H7 (cell line): ENCODE measurements around the gene PSMD8. TPM values are rescaled to one million over a fixed set of nuclear protein-coding genes. Genes with fewer than 3 reads are reported as not detected.

Experiments
- DNase-seq: peaks from one replicate; pipeline ENCODE4 v3.0.0; 2012
- H3K27me3 ChIP-seq: 2 replicates; pipeline ENCODE4 v1.6.0; 2011; ENCODE audit warnings: mild to moderate bottlenecking, low read length; ENCODE audit not compliant: control insufficient read depth, insufficient read depth
- H3K36me3 ChIP-seq: replicated peaks from 2 replicates; pipeline ENCODE4 v1.5.1; 2011; ENCODE audit warnings: low read length; ENCODE audit not compliant: control insufficient read depth, insufficient read depth
- H3K4me3 ChIP-seq: 2 replicates; pipeline ENCODE4 v1.5.1; 2011; ENCODE audit warnings: low read depth, mild to moderate bottlenecking, control low read depth, low read length, moderate library complexity; ENCODE audit not compliant: insufficient read depth
- total RNA-seq: library from RNA; depleted of rRNA; stranded (reverse); fragments of >200 nt; shearing (Covaris generic); gene quantifications from 2 replicates; pipeline ENCODE4 v1.2.3, GENCODE V29; 2014

Gene PSMD8
- total RNA-seq, 1 experiment from 2014 or later = 270 TPM

DNA sequence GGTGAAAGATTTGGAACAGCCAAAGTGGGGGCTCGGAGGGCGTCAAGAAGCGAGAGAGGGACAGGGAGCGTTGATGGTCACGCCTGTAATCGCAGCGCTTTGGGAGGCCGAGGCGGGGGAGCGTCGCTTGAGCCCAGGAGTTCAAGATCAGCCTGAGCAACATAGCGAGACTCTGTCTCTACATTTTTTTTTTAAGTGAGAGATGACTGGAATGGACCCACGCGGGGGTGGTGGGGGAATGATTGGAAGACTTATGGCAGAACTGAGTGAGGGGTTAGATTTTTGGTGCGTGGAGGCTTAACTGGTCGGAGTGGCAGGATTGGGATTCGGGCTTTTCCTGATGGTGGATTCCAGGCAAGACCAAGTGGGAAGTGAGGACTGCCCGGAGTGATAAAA is 725 bp downstream of the PSMD8 start:
- H3K36me3 ChIP-seq = peaks cover 12% of the 10 kb centered on the region
- DNase-seq = no peak
- H3K27me3 ChIP-seq = no peaks in the 10 kb centered on the region; the same call in 1 of the 2 replicates

DNA sequence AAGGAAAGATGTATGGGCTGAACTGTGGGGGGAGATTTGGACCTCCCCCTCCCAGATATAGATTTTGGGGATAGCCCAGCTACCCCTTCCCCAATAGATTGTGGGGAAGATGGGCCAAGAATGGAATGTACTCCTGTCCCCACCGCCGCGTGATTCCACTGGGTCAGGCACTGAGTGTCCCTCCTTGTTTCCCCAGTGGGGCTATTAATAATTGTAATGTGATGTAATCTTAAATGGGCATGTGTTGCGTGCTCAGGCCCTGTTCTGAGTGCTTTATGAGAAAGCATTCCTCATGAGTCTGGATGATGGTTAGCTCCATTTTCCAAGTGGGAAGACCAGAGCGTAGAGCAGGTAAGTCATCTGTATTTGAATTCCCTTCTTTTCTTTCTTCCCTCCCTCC is 1.4 kb downstream of the PSMD8 start:
- DNase-seq = no peak
- H3K36me3 ChIP-seq = peaks cover 12% of the 10 kb centered on the region
- H3K27me3 ChIP-seq = no peaks in the 10 kb centered on the region
- H3K4me3 ChIP-seq = peak overlapping the region; percentile 93

More for the DNA sequence above, 725 bp downstream of the PSMD8 start:
- H3K4me3 ChIP-seq = peak overlapping the region; percentile 93

DNA sequence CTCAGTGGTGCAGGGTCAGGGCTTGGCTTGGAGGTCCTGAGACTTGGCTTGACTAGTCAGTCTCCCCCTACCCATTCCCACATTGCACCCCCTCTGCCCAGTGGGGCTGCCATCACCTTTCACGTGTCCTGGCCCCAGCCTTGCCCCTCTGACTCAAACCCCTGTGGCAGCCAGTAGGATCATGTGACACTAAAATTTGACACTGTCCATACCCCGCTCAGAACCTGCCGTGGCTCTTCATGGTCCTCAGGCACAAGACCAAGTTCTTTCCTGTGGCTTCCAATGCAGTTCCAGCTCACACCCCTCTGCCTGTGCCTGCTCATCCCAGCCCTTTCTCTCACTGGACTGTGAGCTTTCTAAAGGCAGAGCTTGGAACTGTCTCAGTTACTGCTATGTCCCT is 2.2 kb downstream of the PSMD8 start:
- Histone ChIP-seq H3K27me3 (no peaks in the 10 kb centered on the region), H3K36me3 (peaks cover 20% of the 10 kb centered on the region), H3K4me3 (no peak overlapping the region)
- DNase-seq = no peak

GRCh38 chr19:38377052-38377451 is 2.7 kb downstream of the PSMD8 start:
- no peaks in the 10 kb centered on the region for H3K27me3 ChIP-seq
- peaks cover 23% of the 10 kb centered on the region for H3K36me3 ChIP-seq
- DNase-seq = no peak
- H3K4me3 ChIP-seq = no peak overlapping the region

DNA sequence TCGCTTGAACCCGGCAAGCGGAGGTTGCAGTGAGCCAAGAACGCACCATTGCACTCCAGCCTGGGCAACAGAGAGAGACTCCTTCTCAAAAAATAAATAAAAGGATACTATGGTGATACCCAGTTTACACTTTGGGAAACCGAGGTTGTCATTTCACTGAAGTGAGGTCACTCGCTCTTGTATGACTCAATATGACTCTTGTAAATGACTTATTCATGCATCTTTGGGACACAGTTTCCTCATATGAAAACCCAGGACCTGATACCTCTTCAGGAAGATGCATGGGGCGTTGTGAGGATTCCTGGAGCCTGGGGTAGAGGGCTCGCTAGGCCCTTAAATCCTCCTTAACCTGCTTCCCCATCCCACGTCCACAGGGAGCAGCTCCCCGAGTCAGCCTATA is 4.5 kb downstream of the PSMD8 start:
- no peak for DNase-seq
- Histone ChIP-seq H3K36me3 (peaks cover 28% of the 10 kb centered on the region), H3K4me3 (no peak overlapping the region), H3K27me3 (no peaks in the 10 kb centered on the region)

DNA sequence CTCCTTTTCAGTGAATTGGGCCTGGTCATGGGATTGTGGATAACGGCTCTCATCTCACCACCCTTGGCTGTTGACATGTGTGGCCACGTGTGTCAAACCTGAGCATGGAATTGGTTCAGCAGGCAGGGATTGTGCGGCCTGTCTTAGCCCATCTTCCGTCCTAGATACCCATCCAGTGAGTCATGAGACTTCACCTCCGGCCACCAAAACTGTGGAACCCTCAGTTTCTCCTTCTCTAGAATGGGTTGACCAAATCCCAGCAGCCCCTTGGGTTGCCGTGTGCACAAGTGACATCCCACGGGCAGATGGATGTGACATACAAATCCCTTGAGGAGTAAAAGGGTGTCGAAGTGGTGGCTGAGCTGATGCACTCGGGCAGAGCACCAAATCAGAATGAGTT is 6.8 kb downstream of the PSMD8 start:
- no peak for DNase-seq
- H3K36me3 ChIP-seq = peaks cover 26% of the 10 kb centered on the region
- H3K4me3 ChIP-seq = no peak overlapping the region
- H3K27me3 ChIP-seq = peaks cover 11% of the 10 kb centered on the region

DNA sequence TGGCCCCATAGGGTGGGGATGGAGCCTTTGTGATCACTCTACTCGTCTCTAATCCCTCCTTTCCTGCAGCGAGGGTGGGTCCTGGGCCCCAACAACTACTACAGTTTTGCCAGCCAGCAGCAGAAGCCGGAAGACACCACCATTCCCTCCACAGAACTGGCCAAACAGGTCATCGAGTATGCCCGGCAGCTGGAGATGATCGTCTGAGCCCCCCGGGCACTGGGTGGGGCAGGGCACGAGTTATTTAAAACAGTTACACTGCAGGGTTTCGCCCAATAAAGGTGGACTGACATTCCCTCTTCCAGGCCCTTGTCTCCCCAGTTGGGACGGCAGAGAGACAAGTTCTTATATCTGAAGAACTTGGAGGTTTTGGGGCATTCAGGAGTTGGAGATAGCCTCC is 8.8 kb downstream of the PSMD8 start:
- Histone ChIP-seq H3K36me3 (peaks cover 20% of the 10 kb centered on the region), H3K4me3 (no peak overlapping the region), H3K27me3 (peaks cover 20% of the 10 kb centered on the region)
- no peak for DNase-seq

- no peak for DNase-seq
- Histone ChIP-seq H3K36me3 (peaks cover 20% of the 10 kb centered on the region), H3K27me3 (peaks cover 20% of the 10 kb centered on the region), H3K4me3 (no peak overlapping the region)
These were observed 9.4 kb downstream of the PSMD8 start for GRCh38 chr19:38383743-38384142.

DNA sequence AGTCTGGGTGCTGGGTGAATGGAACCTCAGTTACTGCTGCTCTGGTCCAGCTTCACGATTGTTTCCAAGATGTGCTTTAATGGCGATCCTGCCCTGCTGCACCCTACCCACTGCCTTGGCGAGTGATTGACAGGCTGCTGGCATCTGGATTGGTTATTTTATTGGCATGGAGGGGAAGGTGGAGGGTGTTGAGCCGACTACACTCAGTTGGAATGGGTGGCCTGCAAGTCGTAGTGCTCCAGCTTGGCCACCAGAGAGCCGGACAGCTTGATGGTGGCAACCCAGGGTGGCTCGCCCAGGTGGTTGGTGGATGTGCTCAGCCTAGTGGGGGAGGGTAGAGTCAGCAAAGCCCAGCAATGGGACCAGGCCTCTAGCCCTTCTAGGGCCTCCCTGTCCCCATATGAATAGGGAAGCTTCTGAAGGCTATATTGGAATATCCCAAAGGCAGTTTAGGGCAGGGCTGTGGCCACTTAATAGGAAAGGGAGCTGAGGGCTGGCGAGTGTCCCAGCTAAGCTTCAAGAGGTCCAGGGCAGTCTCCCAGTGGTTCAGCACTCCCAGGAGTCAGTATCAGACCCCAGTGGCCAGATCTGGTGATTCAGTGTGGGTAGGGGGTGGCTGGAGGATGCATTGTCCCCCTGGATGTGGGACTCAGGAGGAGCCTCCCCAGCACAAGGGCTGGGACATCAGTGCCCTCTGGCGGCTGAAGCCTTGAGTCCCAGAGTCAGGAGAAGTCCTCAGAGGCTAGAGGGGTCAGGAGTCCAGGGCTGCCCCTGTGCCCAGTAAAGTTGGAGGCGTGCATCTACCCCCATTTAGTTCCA is 10.0 kb downstream of the PSMD8 start:
- no peak overlapping the region for H3K4me3 ChIP-seq
- H3K27me3 ChIP-seq = peaks cover 20% of the 10 kb centered on the region
- peak; percentile 90 for DNase-seq
- H3K36me3 ChIP-seq = peaks cover 17% of the 10 kb centered on the region

GRCh38 chr19:38385057-38385803 is 10.9 kb downstream of the PSMD8 start:
- H3K4me3 ChIP-seq = peak overlapping the region; percentile 59; the same call in 1 of the 2 replicates
- DNase-seq = no peak
- H3K27me3 ChIP-seq = peaks cover 20% of the 10 kb centered on the region
- peaks cover 16% of the 10 kb centered on the region for H3K36me3 ChIP-seq

- peaks cover 16% of the 10 kb centered on the region for H3K36me3 ChIP-seq
- peaks cover 20% of the 10 kb centered on the region for H3K27me3 ChIP-seq
- peak; percentile 70 for DNase-seq
- peak overlapping the region; percentile 59; the same call in 1 of the 2 replicates for H3K4me3 ChIP-seq
These were observed 11.5 kb downstream of the PSMD8 start for GRCh38 chr19:38385804-38386257.

GRCh38 chr19:38386300-38386970 is 12.1 kb downstream of the PSMD8 start:
- Histone ChIP-seq H3K4me3 (peak overlapping the region; percentile 59), H3K36me3 (peaks cover 10% of the 10 kb centered on the region), H3K27me3 (peaks cover 20% of the 10 kb centered on the region)
- peak; percentile 75 for DNase-seq

GRCh38 chr19:38386971-38387549 is 12.7 kb downstream of the PSMD8 start:
- peaks cover 20% of the 10 kb centered on the region for H3K27me3 ChIP-seq
- DNase-seq = no peak

More at GRCh38 chr19:38386971-38387549, 12.7 kb downstream of the PSMD8 start:
- H3K4me3 ChIP-seq = peak overlapping the region; percentile 59
- peaks cover 8% of the 10 kb centered on the region for H3K36me3 ChIP-seq
